AG09309 (cell line): Measurements from ENCODE around the gene G6PC1.
"Not testable (repeated sequence)": the region's sequence is repeated elsewhere in the genome, so short reads cannot be mapped to it uniquely, and the experiment has no call there.

Source experiments
- DNase-seq: peaks from one replicate; pipeline ENCODE4 v3.0.0-alpha.2; 2010; ENCODE audit warnings: low read depth
- H3K4me3 ChIP-seq: 2 replicates; pipeline ENCODE4 v1.5.1; 2011; ENCODE audit warnings: mild to moderate bottlenecking, low read depth, low read length, moderate library complexity; ENCODE audit not compliant: control insufficient read depth
- CTCF ChIP-seq: IDR thresholded peaks from 2 replicates; pipeline ENCODE4 v1.5.1; 2011; ENCODE audit warnings: mild to moderate bottlenecking, low read depth, low read length, inconsistent platforms; ENCODE audit not compliant: insufficient read depth, control insufficient read depth; ENCODE audit errors: missing control alignments

The G6PC1 gene

GRCh38 chr17:42866631-42867575 lies 33.7 kb upstream of the G6PC1 start:
- TF ChIP-seq CTCF, result no peak
- H3K4me3 ChIP-seq, result no peak overlapping the region
- no peak for DNase-seq

GRCh38 chr17:42867694-42868261 lies 32.8 kb upstream of the G6PC1 start:
- H3K4me3 ChIP-seq, DNase-seq: not testable (repeated sequence)

GRCh38 chr17:42868338-42868737 lies 32.3 kb upstream of the G6PC1 start:
- no peak for TF ChIP-seq CTCF

GRCh38 chr17:42871647-42872046 lies 29.0 kb upstream of the G6PC1 start:
- DNase-seq, result no peak
- TF ChIP-seq CTCF, result no peak
- H3K4me3 ChIP-seq, result no peak overlapping the region

More at GRCh38 chr17:42868338-42868737, 32.3 kb upstream of the G6PC1 start:
- H3K4me3 ChIP-seq, result no peak overlapping the region
- no peak for DNase-seq

- DNase-seq, result no peak
- no peak for TF ChIP-seq CTCF
- H3K4me3 ChIP-seq, result no peak overlapping the region
These were observed 28.2 kb upstream of the G6PC1 start for GRCh38 chr17:42872251-42872965.

GRCh38 chr17:42873315-42873714 lies 27.3 kb upstream of the G6PC1 start:
- no peak for DNase-seq
- no peak for TF ChIP-seq CTCF
- no peak overlapping the region for H3K4me3 ChIP-seq

GRCh38 chr17:42873932-42874695 lies 26.5 kb upstream of the G6PC1 start:
- not testable (repeated sequence) for DNase-seq, H3K4me3 ChIP-seq
